Naive thymus-derived CD4-positive, alpha-beta T cell (primary cell): Measurements from ENCODE around the gene FNDC5. TPM values are rescaled to one million over a fixed set of nuclear protein-coding genes. Genes with fewer than 3 reads are reported as not detected.

Source experiments
- ATAC-seq: fragments of 150-1000 bp; cut with Tn5 transposase; 2 replicates; pipeline ENCODE4 v1.10.0; 2021; ENCODE audit warnings: mild to moderate bottlenecking, moderate library complexity
- CTCF ChIA-PET: fragments of 350-600 bp; sonication (Branson Sonifier 250); formaldehyde crosslinking; loops from one replicate; lab custom pipeline; 2021; ENCODE audit warnings: antibody characterized with exemption; lab: Charles Lee
- POLR2A ChIA-PET: fragments of 350-600 bp; sonication (Branson Sonifier 250); formaldehyde crosslinking; loops from one replicate; lab custom pipeline; 2021; ENCODE audit warnings: antibody characterized with exemption, inconsistent platforms; lab: Charles Lee
- DNase-seq, 9 donors: peaks; one replicate each; pipeline versions ENCODE4 v3.0.0 to v3.0.0-alpha.2; 2020 to 2022; ENCODE audit warnings: mixed read lengths in 1 of 9
- H3K27ac ChIP-seq: one replicate; pipeline ENCODE4 v1.7.0; 2013; ENCODE audit warnings: mild to moderate bottlenecking, low read depth, low read length, moderate library complexity
- H3K27me3 ChIP-seq, 2 donors: one replicate each; pipeline ENCODE4 v1.7.0; 2013; ENCODE audit warnings: low read length in 2 of 2, mild to moderate bottlenecking in 2 of 2, moderate library complexity in 2 of 2; ENCODE audit not compliant: control insufficient read depth in 2 of 2, insufficient read depth in 2 of 2
- H3K36me3 ChIP-seq, 3 experiments: 1 replicate in 2 of 3; 2 replicates in 1 of 3; pipeline ENCODE4 v1.7.0; 2013; ENCODE audit warnings: low read length in 3 of 3, mild to moderate bottlenecking in 3 of 3, moderate library complexity in 1 of 3; ENCODE audit not compliant: insufficient read depth in 3 of 3, control insufficient read depth in 2 of 3
- H3K4me1 ChIP-seq, 2 donors: one replicate each; pipeline ENCODE4 v1.7.0; 2013; ENCODE audit warnings: low read length in 2 of 2, mild to moderate bottlenecking in 2 of 2, moderate library complexity in 1 of 2; ENCODE audit not compliant: control insufficient read depth in 2 of 2, insufficient read depth in 2 of 2
- H3K4me3 ChIP-seq: 2 replicates; pipeline ENCODE4 v1.7.0; 2013; ENCODE audit warnings: mild to moderate bottlenecking, low read length
- H3K9me3 ChIP-seq, 3 experiments: 1 replicate in 2 of 3; 2 replicates in 1 of 3; pipeline ENCODE4 v1.7.0; 2013; ENCODE audit warnings: low read length in 3 of 3; ENCODE audit not compliant: control insufficient read depth in 2 of 3
- H3K27ac Mint-ChIP-seq, 9 donors: one replicate each; pipeline ENCODE4 v1.8.0; 2020 to 2022; ENCODE audit warnings: mixed read lengths in 9 of 9, mild to moderate bottlenecking in 8 of 9, moderate library complexity in 5 of 9, inconsistent platforms in 2 of 9
- H3K27me3 Mint-ChIP-seq, 5 donors: one replicate each; pipeline ENCODE4 v1.8.0; 2021 to 2022; ENCODE audit warnings: mixed read lengths in 5 of 5, mild to moderate bottlenecking in 1 of 5
- H3K36me3 Mint-ChIP-seq, 5 donors: one replicate each; pipeline ENCODE4 v1.8.0; 2020 to 2022; ENCODE audit warnings: mixed read lengths in 5 of 5, mild to moderate bottlenecking in 3 of 5, inconsistent platforms in 1 of 5
- H3K4me1 Mint-ChIP-seq, 7 donors: one replicate each; pipeline ENCODE4 v1.8.0; 2020 to 2022; ENCODE audit warnings: mixed read lengths in 7 of 7, mild to moderate bottlenecking in 3 of 7, inconsistent platforms in 1 of 7
- H3K4me3 Mint-ChIP-seq, 10 donors: one replicate each; pipeline ENCODE4 v1.8.0; 2020 to 2022; ENCODE audit warnings: mild to moderate bottlenecking in 10 of 10, mixed read lengths in 10 of 10, moderate library complexity in 6 of 10, inconsistent platforms in 2 of 10
- H3K9me3 Mint-ChIP-seq, 11 donors: one replicate each; pipeline ENCODE4 v1.8.0; 2020 to 2022; ENCODE audit warnings: mixed read lengths in 11 of 11, mild to moderate bottlenecking in 4 of 11, inconsistent platforms in 1 of 11, moderate library complexity in 1 of 11
- intact Hi-C, 2 donors: fragments of 100-400 bp; cut with micrococcal nuclease; formaldehyde crosslinking; loops; one replicate each; pipeline ENCODE4 v1.15.1; 2023
- polyA plus RNA-seq, 2 donors: library from polyadenylated mRNA; unstranded; fragments of 300-500 nt; fragmentation: Illumina TruSeq; gene quantifications; one replicate each; pipeline ENCODE4 v1.2.3, GENCODE V29; 2021
- total RNA-seq, 6 experiments: library from RNA in 5 of 6; stranded (reverse) in 5 of 6; gene quantifications; 1 replicate in 5 of 6; 2 replicates in 1 of 6; pipeline ENCODE4 v1.2.3 and lab custom pipeline; 2021 to 2026

Gene FNDC5
- total and polyA plus RNA-seq, 7 experiments from 2014 or later: 0.25 TPM; not detected in 6

DNA sequence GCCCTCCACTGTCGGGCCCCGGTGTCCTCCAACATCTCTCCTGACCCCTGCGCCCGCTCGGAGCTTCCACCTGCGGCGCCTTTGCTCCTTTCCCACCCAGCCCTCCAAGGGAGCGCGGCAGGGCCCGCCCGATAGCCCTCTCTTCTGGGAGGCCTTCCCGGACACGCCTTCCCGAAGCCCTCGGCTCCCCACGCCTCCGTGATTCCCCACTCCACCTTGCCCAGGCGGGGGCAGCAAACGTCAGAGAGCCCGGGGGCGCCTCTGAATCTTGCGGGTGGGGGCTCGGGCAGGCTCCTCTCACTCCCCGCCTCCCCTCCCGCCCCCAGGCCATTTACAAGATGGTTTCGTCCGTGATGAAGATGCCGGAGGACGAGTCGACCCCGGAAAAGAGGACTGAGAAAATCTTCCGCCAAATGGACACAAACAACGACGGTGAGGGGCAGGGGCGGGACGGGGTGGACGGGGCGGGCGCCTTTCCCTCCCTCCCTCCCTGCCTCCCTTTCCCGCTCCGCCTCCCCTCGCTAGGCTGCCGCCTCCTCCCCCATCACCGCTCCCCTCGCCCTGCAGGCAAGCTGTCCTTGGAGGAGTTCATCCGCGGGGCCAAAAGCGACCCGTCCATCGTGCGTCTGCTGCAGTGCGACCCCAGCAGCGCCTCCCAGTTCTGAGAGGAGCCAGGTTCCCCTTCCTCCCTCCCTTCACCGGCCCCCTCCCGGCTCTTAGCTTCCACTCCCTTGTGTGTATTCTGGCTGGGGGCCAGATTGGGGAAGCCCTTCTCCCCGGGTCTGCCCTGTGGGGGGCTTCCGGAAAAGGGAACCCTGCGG lies 22.7 kb upstream of the FNDC5 start:
- Histone ChIP-seq H3K27ac (no peak overlapping the region), H3K36me3 (no peaks in the 10 kb centered on the region), H3K27me3 (peaks cover 0 to 22% of the 10 kb centered on the region in 2 donors), H3K4me3 (no peak overlapping the region), H3K4me1 (no peaks in the 10 kb centered on the region), H3K9me3 (no peaks in the 10 kb centered on the region)
- ChIA-PET CTCF (interaction anchor here (1.2 kb wide), 1 partner anchor 402 kb away, joined by 3 read pairs; no protein-coding TSS in a partner anchor), POLR2A (no interaction called here)
- H3K4me1 Mint-ChIP-seq: peaks cover 5 to 11% (median 8%) of the 10 kb centered on the region in 7 donors
- H3K36me3 Mint-ChIP-seq: peaks cover 0 to 3% (median 0%) of the 10 kb centered on the region in 5 donors
- peaks cover 0 to 2% (median 0%) of the 10 kb centered on the region in 11 donors for H3K9me3 Mint-ChIP-seq
- H3K27ac Mint-ChIP-seq: no peak overlapping the region
- peak in 1 of 9 donors; percentile 41 for DNase-seq
- intact Hi-C loops: no loop called here
- H3K27me3 Mint-ChIP-seq: peaks cover 56 to 65% (median 59%) of the 10 kb centered on the region in 5 donors
- peak; percentile 33 for ATAC-seq
- peak overlapping the region; percentile 46 to 86 (median 60) for H3K4me3 Mint-ChIP-seq

- peak overlapping the region; percentile 51 to 75 (median 66) for H3K4me3 Mint-ChIP-seq
- no peaks in the 10 kb centered on the region for H3K36me3 ChIP-seq
- peaks cover 5 to 13% (median 8%) of the 10 kb centered on the region in 7 donors for H3K4me1 Mint-ChIP-seq
- no peak overlapping the region for H3K27ac Mint-ChIP-seq
- DNase-seq (peak in 1 of 9 donors; percentile 64), ATAC-seq (peak; percentile 65)
- peaks cover 0 to 4% (median 0%) of the 10 kb centered on the region in 11 donors for H3K9me3 Mint-ChIP-seq
- POLR2A ChIA-PET: no interaction called here
- no peaks in the 10 kb centered on the region for H3K4me1 ChIP-seq
- no peak overlapping the region for H3K4me3 ChIP-seq
- H3K9me3 ChIP-seq: no peaks in the 10 kb centered on the region
- CTCF ChIA-PET: interaction anchor here (0.6 to 1.2 kb wide), 3 partner anchors 12 to 403 kb away, joined by 3 read pairs; no protein-coding TSS in a partner anchor
- H3K27me3 ChIP-seq: peaks cover 0 to 24% of the 10 kb centered on the region in 2 donors
- peaks cover 0 to 3% (median 0%) of the 10 kb centered on the region in 5 donors for H3K36me3 Mint-ChIP-seq
- intact Hi-C loops: no loop called here
- H3K27ac ChIP-seq: no peak overlapping the region
- peaks cover 60 to 69% (median 64%) of the 10 kb centered on the region in 5 donors for H3K27me3 Mint-ChIP-seq
These were observed 21.9 kb upstream of the FNDC5 start for GRCh38 chr1:32892368-32893197.

DNA sequence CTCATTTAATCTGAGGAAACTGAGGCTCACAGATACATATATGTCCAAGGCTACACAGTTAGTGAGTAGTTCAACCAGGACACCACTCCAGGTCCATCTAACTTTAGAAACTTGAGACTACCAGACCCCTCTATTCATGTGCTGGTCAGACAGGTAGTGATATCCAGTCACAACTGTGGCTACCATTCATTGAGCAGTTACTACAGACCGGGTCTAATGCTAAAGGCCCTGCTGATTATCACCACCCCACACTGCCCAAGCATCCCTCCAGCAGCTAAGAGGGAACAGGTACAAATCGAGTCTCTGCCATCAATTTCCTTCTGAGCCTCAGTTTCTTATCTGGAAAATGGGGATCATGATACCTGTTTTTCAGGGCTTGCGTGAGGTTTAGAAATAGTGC lies 20.9 kb upstream of the FNDC5 start:
- ATAC-seq (no peak), DNase-seq (no peak)
- intact Hi-C loops: no loop called here
- CTCF ChIA-PET: interaction anchor here (0.6 to 1.2 kb wide), 2 partner anchors 13 to 20 kb away, joined by 3 read pairs; no protein-coding TSS in a partner anchor
- H3K9me3 ChIP-seq: no peaks in the 10 kb centered on the region
- H3K4me1 ChIP-seq: no peaks in the 10 kb centered on the region
- Mint-ChIP-seq H3K36me3 (peaks cover 0 to 3% (median 0%) of the 10 kb centered on the region in 5 donors), H3K9me3 (peaks cover 0 to 4% (median 0%) of the 10 kb centered on the region in 11 donors), H3K4me1 (peaks cover 6 to 18% (median 9%) of the 10 kb centered on the region in 7 donors), H3K27me3 (peaks cover 62 to 78% (median 67%) of the 10 kb centered on the region in 5 donors), H3K27ac (no peak overlapping the region), H3K4me3 (peak overlapping the region in 9 of 10 donors; percentile 25 to 73 (median 65))
- H3K36me3 ChIP-seq: no peaks in the 10 kb centered on the region
- H3K27me3 ChIP-seq: peaks cover 4 to 33% of the 10 kb centered on the region in 2 donors
- H3K4me3 ChIP-seq: no peak overlapping the region
- H3K27ac ChIP-seq: no peak overlapping the region
- POLR2A ChIA-PET: no interaction called here

DNA sequence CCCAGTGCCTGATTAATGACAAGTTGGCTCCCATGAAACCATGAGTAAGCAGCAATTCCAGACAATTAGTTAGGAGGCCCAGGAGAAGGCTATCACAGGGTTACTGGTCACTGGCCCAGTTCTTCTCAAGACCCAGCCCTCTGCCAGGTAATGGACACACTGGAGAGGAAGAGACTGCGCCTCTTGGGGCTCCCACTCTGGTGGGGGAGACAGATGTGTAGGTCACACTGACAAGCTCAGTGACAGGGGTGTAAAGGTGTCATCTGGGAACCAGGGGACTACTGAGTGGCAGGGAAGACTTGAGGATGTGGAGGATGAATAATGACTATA lies 20.5 kb upstream of the FNDC5 start:
- DNase-seq: no peak
- peak overlapping the region in 2 of 10 donors; percentile 8 to 29 for H3K4me3 Mint-ChIP-seq
- ATAC-seq: no peak
- no peak overlapping the region for H3K27ac Mint-ChIP-seq
- H3K4me1 ChIP-seq: no peaks in the 10 kb centered on the region
- no peak overlapping the region for H3K4me3 ChIP-seq
- ChIA-PET CTCF (no interaction called here), POLR2A (no interaction called here)
- peaks cover 4 to 33% of the 10 kb centered on the region in 2 donors for H3K27me3 ChIP-seq
- H3K36me3 Mint-ChIP-seq: peaks cover 0 to 3% (median 0%) of the 10 kb centered on the region in 5 donors
- H3K9me3 Mint-ChIP-seq: peaks cover 0 to 4% (median 0%) of the 10 kb centered on the region in 11 donors
- no peaks in the 10 kb centered on the region for H3K36me3 ChIP-seq
- intact Hi-C loops: no loop called here
- H3K9me3 ChIP-seq: no peaks in the 10 kb centered on the region
- H3K27me3 Mint-ChIP-seq: peaks cover 58 to 75% (median 63%) of the 10 kb centered on the region in 5 donors
- H3K4me1 Mint-ChIP-seq: peaks cover 6 to 18% (median 9%) of the 10 kb centered on the region in 7 donors
- no peak overlapping the region for H3K27ac ChIP-seq

- DNase-seq: no peak
- no peak overlapping the region for H3K4me3 Mint-ChIP-seq
- peaks cover 0 to 4% (median 0%) of the 10 kb centered on the region in 11 donors for H3K9me3 Mint-ChIP-seq
- H3K4me1 ChIP-seq: no peaks in the 10 kb centered on the region
- H3K9me3 ChIP-seq: no peaks in the 10 kb centered on the region
- intact Hi-C loops: no loop called here
- H3K27me3 Mint-ChIP-seq: peaks cover 58 to 74% (median 62%) of the 10 kb centered on the region in 5 donors
- ChIA-PET CTCF (no interaction called here), POLR2A (interaction anchor here (0.5 kb wide), 1 partner anchor 35 kb away, joined by 3 read pairs; no protein-coding TSS in a partner anchor)
- H3K27ac ChIP-seq: no peak overlapping the region
- H3K4me3 ChIP-seq: no peak overlapping the region
- no peak for ATAC-seq
- H3K36me3 Mint-ChIP-seq: peaks cover 0 to 3% (median 0%) of the 10 kb centered on the region in 5 donors
- H3K4me1 Mint-ChIP-seq: peaks cover 6 to 19% (median 9%) of the 10 kb centered on the region in 7 donors
- peaks cover 4 to 33% of the 10 kb centered on the region in 2 donors for H3K27me3 ChIP-seq
- H3K27ac Mint-ChIP-seq: no peak overlapping the region
- no peaks in the 10 kb centered on the region for H3K36me3 ChIP-seq
These were observed 20.0 kb upstream of the FNDC5 start for GRCh38 chr1:32890516-32891240.
